ENCODE results near the gene DRGX.

The DRGX gene
- total RNA-seq: 0 to 0.13 (median 0) reads per million in 18 experiments

DNA sequence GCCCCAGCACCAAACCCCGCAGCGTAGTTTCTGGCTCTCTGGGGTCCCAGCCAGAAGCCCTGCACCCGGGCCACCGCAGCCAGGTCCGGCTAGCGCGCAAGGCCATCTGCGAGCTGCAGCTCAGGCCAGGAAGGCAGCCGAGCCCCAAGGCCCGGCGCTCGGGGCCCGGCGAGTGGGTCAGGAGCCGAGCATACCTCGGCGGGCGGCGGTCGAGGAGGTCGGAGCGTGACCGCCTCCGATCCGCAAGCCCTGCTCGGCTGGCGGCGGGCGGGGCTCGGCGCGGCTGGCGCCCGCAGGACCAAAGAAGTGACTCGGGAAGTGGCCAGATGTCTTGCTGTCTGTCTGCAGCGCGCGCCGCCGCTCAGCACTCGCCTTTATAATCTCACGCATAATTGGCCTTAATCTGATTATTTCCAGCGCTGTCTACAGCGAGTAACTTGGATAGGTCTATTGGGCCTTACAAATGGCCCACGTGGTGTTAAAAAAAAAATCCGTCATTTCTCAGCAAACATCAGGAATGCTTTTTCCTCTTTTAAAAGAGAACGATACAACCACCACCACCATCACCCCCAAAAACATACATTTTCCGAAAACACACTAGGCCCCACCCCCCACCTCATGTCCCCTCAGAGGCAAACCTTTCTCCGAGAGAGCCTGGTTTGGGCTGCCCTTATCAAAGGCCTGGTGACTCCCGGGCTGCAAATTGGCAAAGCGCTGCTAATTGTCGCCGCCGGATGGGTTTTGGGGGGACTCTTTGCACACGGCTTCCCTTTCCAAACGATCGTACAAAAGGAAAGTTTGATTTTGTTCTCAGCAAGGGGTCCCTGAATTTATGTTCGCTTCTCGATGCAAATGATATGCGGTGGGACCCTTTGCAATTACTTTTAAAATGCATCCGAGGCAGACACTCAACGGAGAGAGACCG, at the start of gene DRGX:
TSS of gene DRGX (minus strand) at position 349 of the 925 bp plus-strand sequence. CDS start 649 bp downstream, outside the sequence.
- DNase-seq: no peak

DNA sequence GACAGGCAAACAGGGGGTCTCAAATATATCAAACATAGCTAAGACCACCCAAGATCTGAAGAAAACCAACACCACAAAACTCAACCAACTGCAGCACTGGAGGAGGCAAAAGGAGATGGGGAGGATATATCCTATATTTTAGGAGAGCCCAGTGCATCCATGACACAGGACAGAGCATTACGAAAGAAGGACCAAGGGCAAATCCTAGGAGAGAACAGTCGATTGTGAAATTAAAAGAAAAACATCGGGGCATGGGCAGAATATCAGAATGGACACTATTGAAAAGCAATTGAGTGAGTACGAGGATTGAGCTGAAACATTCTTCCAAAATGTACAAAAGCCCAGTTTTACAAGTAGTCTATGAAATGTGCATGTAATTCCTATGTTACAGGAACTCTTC, 48.5 kb upstream of the DRGX start:
- DNase-seq: no peak

DNA sequence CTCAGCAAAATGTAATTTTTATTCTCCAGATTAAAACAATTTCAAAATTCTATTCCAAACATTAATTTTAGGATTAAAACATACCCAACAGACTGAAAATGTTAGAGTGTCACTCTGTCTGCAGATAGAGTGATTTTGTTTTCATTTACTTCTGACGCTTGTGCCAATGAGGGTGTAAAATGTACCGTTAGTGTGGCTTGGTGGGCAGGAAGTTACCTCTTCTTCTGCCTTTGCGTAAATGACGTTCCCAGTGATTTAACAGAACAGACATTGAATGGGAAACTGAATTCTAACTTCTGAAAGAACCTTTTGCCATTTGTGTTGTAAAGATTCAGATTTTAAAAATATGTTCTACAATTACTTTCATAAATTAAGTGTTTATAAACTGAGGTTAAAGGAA, 47.0 kb upstream of the DRGX start:
- DNase-seq: no peak

DNA sequence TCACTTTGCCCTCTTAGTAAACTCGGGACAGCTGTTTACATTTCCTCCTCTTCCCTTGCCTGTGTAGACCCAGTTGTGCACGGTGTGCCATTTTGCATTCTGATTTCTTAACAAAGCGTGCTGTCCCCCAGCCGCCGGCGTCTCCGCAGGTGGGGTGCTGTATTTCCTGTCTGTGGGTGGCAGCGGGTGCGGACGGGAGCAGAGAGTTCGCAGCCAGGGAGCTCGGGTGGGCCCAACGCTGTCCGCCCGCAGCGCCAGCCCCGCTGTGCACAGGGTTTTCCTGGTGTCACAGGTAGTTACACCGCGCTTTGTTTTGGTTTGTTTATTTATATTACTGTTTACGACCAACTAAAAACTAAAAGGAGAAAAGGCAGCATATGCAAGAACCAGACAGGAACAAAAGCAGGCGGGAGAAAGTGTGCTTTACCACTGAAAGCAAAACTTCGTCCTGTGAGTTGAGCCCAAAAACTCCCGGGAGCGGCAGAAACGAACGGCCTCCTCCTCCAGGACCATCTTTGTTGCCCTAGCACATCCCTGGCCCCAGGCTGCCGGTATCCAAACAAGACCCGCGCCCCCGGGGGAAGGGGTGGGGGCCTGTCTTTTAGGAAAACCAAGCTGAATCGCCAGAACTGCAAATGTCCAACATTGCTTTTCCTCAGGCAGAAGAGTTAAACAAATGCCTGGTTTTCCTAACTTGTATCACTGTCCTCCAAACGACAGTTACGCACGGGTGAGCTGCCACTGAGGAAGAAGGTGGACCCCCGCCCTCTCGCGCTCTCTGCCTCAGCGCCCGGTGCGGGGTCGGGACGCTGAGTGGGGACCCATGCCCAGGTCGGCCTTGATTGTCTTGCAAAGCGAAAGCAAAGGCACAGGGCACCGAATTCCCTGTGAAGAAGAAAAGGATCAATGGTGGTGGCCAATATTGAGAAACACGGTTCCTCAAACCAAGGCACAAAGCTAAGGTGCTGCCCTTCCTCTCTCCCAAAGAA, 45.9 kb upstream of the DRGX start:
- DNase-seq: no peak

DNA sequence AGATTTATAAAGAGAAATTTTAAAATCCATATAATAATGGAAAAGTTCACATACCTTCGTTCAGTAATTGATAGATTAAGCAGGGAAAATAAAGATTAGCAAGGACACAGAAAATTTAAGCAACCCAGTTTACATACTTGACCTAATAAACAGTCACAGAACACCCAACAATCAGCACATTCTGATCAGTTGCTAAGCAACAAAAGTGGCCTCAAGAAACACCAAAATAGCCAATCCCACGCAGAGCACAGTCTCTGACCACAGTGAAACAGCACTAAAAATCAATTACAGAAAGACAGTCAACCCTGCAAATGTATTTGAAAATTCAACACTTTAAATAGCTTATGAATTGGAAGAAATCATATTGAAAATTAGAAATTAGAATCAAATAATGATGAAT, 39.3 kb upstream of the DRGX start:
- no peak for DNase-seq

DNA sequence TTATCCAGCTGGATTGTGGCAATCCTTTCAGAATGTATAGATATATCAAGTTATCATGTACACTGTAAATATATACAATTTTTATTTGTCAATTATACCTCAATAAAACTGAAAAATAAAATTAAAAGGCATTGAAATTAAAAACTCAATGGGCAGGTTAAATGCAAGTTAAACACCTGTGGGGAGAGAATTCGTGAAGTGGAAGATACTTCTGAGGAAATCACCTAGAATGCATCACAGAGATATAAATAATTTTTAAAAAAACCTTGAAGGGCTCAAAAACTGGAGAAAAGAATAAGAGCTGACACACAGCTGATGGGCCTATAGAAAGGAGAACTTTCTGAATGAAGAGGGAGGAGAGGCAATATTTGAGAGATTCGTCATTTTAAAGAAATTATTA, 37.2 kb upstream of the DRGX start:
- DNase-seq: no peak

DNA sequence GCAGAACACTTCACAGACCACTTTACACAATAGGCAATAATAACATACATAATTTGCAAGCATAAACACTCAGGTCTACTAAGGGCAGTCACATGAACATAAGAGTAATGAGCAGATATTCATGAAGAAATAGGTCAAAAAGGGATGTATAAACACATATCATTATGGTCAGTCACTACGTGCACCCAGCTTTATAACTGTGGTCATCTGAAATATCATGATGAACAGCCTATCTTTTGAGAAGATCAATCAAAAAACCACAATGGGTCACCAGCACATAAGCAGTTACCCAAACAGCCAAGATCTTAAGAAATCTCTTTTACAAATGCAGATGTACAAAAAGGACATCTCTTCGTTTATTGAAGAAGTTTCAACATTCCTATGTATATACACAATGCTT, 35.5 kb upstream of the DRGX start:
- DNase-seq: no peak

DNA sequence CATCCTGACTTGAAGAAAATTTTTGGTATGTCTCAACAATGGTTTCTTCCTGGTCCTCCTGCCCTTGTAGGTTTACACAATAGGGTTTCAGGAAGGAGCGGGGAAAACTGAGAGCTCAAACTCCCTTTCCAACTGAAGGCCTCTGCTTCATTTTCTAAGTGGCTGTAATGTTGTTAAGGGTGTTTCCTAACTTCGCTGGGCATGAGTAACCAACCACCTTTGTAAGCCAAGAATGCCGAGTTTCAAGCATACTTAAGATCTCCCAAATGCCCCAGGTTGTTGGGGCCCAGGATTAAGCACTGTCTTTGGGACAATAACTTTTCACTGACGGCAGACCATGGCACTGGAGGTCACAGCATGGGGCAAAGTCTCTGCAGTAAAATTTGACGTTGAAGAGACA, 33.6 kb upstream of the DRGX start:
- DNase-seq: no peak

DNA sequence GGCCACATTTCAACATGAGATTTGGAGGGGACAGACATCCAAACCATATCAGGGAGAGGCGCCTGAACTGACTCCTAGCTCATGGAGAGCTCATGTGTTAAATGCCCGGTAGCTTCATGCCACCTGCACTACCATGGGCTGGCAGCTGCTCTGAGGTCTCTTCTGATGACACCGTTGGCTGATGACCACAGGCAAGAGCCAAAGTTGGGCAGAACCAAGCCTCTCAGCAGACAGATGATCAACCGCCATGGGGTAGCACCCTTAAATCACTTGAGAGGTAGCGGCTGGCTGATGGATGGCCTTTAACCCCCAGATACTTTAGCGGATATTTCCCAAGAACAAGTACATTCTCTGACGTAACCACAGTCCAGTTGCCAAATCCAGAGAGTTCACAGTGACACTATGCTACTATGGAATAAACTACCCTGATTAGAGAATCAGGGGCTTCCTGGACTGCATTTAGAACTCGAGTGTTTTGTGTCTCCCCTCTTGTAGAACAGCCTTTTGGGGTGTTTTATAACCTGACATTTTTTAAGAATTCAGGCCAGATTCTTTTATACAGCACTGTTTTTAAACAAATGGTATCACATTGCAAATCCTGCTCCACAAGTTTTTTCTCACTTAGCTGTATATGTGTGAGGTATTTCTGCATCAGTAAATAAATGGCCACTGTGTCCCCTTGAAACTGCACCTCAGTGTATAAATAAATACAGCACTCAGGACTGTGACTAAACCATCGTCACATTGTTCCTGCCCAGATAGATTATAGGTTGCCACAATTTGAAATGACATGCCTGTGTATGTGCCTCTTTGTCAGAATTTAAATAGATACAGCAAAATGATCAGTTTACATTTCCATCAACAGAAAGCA, 30.8 kb upstream of the DRGX start:
- DNase-seq: no peak

DNA sequence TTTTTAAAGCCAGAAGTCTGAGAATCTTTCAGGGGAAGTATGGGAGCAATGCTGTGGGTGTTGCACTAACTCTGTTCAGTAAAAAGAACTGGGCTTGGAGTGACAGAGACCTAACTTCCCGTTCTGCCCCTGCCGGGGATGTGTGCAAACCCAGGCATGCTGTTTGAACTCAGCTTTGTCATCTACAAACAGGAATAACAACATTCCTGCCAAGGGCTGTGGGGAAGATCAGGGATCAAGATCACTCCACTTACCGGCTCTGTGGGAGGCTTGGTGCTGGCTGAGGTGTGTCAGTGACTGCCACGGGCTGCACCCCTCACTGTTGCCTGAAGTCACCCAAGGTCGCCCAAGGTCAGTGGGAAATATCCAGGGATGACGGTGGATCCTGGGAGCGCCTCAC, 23.1 kb upstream of the DRGX start:
- peak; percentile 65 to 79 for DNase-seq

DNA sequence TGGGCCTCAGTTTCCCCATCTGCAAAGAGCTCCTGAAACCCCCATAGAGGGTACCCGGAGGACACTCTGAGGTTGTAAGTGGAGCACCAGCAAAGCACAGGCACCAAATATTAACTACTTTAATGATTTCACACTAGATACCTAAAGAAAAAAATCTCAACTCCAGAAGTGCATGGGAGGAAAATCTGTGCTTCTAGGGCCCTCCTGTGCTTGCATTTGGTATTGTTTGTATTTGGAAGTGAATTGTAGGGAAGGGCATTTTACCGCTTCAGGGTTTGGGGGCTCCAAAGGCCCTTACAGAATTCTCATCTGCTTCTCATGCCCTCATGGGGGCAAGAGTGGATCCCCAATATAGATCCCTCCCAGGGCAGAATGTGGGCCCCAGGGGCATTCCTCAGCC, 22.4 kb upstream of the DRGX start:
- DNase-seq: no peak

DNA sequence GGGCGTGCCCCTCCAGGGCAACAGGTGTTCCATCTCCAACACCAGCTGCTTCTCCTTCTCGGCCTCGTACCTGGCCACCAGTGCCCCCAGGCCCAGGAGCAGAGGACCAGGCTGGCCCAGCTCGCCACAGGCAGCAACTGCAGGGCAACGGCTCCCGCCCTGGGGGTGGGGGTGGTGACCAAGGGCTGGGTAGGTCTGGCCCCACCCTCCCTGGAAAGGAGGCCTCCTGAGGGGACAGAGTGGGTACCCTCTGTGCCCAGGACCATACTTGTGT, 22.1 kb upstream of the DRGX start:
- no peak for DNase-seq

DNA sequence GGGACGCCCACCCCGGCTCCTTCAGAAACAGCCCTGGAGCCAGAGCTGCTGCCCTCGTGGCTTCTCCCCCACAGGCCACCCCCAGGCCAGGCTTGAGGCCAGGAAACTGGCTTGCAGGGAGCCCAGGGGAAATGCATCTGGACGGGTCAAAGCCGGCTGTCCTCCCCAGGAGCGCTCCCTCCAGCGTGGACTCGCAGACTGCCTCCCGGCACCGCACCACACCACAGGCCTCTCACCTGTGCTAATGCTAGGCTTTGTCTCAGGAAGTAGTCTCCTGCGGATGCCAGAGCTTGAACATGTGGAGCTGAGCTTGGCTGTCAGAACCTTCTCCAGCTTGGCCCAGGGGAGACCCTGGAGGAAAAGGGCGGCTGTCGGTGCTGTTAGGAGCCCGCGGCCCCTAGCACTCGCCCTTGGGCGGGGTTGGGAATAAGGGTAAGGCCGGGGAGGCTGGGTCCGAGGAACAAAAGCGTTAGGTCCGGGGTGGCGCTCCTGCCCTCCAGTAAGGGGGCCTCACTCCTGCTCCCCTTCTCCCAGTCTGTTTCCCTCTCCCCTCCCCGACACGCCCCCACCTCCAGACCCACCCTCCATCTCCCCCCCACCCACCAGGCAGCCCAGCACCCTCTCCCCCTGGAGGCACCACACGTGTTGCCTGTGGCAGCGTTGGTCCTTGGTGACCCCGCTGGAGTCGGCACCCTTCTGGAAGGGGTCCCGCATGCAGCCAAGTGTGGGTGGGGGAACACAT, 21.6 kb upstream of the DRGX start:
- DNase-seq: no peak

DNA sequence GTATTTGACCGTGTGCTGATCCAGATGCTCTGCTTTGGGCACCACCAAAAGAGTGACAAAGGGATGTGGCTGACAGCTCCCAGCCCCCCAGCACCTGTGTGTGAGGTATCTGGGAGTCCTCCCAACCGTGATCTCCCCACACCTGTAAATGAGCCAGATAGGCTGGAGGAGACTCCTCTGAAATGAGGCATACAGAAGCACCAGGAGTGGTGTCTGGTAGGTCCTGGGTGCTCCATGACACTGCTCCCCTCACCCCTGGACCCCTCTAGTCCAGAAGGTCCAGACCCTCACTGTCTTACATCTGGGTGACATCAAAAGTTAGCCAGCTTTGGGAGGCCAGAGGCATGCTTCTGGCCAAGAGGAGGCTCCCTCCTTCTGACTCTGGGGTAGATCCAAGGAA, 20.0 kb upstream of the DRGX start:
- DNase-seq: no peak

DNA sequence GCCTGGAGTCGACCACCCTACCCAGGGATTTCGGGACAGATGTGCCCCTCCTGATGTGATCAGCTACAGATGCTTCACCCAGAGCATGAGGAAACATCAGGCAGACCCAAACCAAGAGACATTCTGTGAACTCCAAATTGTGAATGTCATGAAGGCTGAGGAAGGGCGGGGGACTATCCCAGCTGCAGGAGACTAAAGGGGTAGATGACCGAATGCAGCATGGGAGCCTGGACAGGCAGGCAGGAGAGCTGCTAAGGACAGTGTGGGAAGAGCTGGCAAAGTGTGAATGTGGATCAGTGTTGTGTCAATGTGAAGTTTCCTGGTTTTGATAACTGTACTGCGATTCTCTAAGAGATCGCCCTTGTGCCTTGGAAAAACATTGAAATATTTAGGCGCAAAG, 19.2 kb upstream of the DRGX start:
- DNase-seq: no peak

DNA sequence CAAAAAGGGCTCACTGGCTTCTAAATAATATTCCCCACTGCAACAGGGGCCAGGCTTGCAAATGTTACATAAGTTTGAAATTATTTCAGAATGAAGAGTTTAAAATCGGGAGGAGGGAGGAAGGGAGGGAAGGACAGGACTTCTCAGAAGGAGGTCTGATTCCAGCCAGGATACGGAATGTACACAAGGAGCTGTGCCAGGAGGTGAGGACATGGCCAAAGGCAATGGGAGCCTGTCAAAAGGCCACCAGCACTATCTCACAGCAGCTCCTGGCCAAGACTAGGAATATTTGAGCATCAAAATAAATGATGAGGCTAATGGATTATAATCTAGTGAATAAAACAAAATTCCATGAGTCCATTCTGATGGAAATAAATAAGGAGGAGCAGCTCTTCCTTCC, 18.6 kb upstream of the DRGX start:
- DNase-seq: no peak

DNA sequence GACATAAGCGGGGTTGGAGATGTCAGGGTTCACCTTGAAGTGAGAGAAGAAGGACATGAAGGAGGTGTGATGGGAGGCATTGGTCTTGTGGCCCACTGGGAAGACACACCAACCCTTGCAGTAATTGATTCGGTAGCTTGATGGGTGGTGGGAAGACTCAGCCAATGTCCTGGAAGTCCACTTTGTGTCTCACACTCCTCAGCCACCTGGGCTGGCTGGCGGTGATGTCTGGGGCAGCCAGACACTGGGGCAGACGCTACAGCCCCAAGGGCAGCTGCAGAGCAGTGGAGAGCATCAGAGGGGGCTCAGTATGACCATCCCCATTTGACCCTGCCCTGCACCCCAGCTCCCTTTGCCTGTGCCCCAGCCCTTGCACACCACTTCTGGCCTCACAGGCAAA, 16.7 kb upstream of the DRGX start:
- no peak for DNase-seq

DNA sequence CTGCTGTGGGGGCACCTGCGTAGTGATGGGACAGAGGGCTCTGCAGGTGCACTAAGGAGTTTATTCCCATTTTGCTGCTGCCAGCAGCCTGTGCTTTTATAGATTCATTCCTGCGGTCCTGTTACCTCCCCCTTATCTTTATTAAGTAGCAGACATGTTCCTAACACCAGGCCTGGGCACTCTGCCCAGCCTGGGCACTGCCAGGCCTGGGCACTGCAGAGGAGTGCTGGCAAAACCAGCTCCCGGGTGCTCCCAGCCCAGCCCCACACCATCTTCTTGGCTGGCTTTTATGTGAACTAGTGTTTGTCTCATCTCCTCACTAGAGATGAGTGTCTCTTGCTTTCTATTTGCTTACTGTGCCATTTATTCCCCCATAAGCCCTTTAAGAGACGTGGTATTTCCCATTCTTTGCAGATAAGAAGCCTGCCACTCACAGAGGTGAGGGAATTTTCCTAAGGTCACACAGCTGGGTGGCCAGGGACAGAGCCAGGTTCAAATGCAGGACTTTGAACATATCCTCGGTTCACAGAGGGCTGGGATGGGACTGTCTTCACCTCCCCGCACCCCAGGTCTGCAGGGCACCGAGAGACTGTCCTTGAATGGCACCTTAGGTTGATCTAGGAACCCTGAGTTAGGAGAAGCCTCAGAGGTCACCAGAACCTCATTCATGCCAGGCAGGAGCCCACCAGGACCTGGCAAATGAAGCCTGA, 14.6 kb upstream of the DRGX start:
- DNase-seq: no peak

DNA sequence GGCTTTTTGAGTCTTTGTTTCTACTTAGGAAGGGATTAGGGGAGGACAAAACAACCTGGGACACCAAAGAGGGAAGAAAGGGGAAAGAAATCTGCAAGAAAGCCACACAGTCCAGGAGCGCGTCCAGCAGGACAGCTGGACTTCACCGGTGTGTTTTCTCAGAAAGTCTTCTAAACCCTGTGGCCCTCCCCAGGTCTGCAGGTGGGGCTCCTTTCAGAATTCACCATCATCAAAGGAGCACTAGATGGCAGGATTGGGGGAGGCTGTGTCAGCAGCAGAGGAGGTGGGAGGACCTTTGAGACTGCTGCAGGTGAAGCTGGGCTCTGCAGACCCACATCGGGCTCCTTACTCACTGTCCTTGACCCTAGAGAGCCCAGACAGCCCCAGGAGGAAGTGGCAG, 13.9 kb upstream of the DRGX start:
- DNase-seq: no peak

DNA sequence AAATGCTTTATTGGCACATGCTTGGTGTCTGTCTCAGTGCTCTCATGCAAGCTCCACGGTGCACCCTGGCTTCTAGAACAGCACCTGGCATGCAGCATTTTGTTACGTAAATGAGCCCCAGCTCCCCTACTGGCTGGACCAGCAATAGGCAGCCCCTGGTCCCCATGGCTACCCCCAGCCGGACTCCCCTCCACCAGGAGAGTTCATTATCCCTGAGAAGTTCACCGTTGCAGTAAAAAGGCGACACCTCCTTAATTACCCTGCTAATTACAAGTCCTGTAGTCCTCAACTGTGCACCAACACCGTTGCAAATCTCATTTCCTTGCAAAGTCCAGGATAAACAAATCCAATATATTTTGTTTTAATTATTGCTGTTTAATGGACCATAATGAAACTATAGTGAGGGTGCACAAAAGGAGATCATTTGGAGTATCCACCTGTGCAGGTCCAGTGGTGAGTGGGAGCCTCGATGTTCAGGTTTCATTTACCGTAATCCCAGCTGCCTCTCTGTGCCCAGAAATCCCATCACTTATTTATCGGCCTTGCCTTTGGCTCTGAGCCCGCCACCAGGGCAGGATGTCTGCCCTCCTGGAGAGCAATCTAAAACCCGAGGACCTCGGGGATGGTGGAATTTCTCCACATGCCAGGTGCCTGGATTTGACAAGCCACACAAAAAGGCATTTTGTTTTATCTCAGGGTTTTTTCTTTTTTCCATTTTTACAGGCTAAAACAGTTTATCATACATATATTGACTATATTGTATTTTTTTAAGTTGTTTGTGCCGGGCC, 12.8 kb upstream of the DRGX start:
- no peak for DNase-seq

Measured in inflammatory macrophage (primary cell).